AG08396 (cell line): ENCODE data around the gene TARDBP.
"Not testable (repeated sequence)": the region's sequence is repeated elsewhere in the genome, so short reads cannot be mapped to it uniquely, and the experiment has no call there.

Source experiments
- DNase-seq: peaks from one replicate; pipeline ENCODE4 v3.0.0; 2012; ENCODE audit warnings: low spot score, mixed read lengths

TARDBP gene

GRCh38 chr1:11059968-11060830 lies 47.7 kb downstream of the TARDBP start, which contains the start of gene SRM:
TSS of gene SRM (minus strand) at chr1:11060018. CDS start at chr1:11059943, 75 bp downstream.
- peak; percentile 100 for DNase-seq

GRCh38 chr1:11061652-11062365 lies 49.4 kb downstream of the TARDBP start:
- no peak for DNase-seq

GRCh38 chr1:11062965-11063401 lies 50.5 kb downstream of the TARDBP start:
- DNase-seq: no peak

- not testable (repeated sequence) for DNase-seq
Measured at GRCh38 chr1:11063937-11064537, 51.6 kb downstream of the TARDBP start.

GRCh38 chr1:11064942-11065341 lies 52.5 kb downstream of the TARDBP start:
- no peak for DNase-seq

- DNase-seq: no peak
Measured at GRCh38 chr1:11065796-11066195, 53.3 kb downstream of the TARDBP start.

- DNase-seq: no peak
Measured at GRCh38 chr1:11067716-11068599, 55.5 kb downstream of the TARDBP start.

- no peak for DNase-seq
Measured at GRCh38 chr1:11068600-11069473, 56.4 kb downstream of the TARDBP start.

GRCh38 chr1:11070876-11071275 lies 58.4 kb downstream of the TARDBP start:
- no peak for DNase-seq

- DNase-seq: no peak
Measured at GRCh38 chr1:11071463-11072215, 59.2 kb downstream of the TARDBP start.

GRCh38 chr1:11072216-11072917 lies 59.9 kb downstream of the TARDBP start:
- no peak for DNase-seq

- DNase-seq: not testable (repeated sequence)
Measured at GRCh38 chr1:11073398-11073797, 60.9 kb downstream of the TARDBP start.
